K562 (cell line): ENCODE data around the gene EMC1. TPM values are rescaled to one million over a fixed set of nuclear protein-coding genes. Genes with fewer than 3 reads are reported as not detected.
"Not testable (repeated sequence)": the region's sequence is repeated elsewhere in the genome, so short reads cannot be mapped to it uniquely, and the experiment has no call there.

Experiments used
- ATAC-seq: fragments of 200-7000 bp; cut with Tn5 transposase; 3 replicates; pipeline ENCODE4 v1.9.1; 2020; ENCODE audit warnings: moderate library complexity
- BruUV-seq: library from RNA; stranded (reverse); fragments of 400-500 nt; replicated peaks from 2 replicates; lab custom pipeline; 2021; lab: Mats Ljungman, UMichigan
- CTCF ChIA-PET: fragments of 300-600 bp; formaldehyde crosslinking; extraction: SDS; loops from one replicate; lab custom pipeline; 2021; ENCODE audit warnings: low intra/inter-chr PET ratio; lab: Yijun Ruan, JAX
- POLR2A ChIA-PET: fragments of 300-600, 350-650 bp; sonication (Branson Sonifier 250); formaldehyde crosslinking; extraction: SDS; loops from one replicate; lab custom pipeline; 2021; ENCODE audit warnings: antibody characterized with exemption, inconsistent platforms; lab: Yijun Ruan, JAX
- DNase-seq, 4 experiments: peaks; one replicate each; pipeline versions ENCODE4 v3.0.0 to v3.0.0-alpha.2; 2011 to 2018; ENCODE audit warnings: low spot score in 3 of 4, mixed read lengths in 3 of 4; ENCODE audit errors: extremely low read depth in 1 of 4
- FAIRE-seq: peaks from 2 replicates; lab custom pipeline; 2011; peaks lifted over from hg19 to GRCh38; lab: Jason Lieb, UNC
- H2AFZ ChIP-seq: 2 replicates; pipeline ENCODE4 v1.6.0; 2011; ENCODE audit warnings: low read depth, low read length, control low read depth, inconsistent platforms
- H3K27ac ChIP-seq: fragments of 200-600 bp; 3 replicates; pipeline ENCODE4 v1.8.0; 2011; ENCODE audit warnings: low read depth, mild to moderate bottlenecking, control low read depth, inconsistent platforms, low read length, moderate library complexity, mixed read lengths; ENCODE audit errors: extremely low read depth
- H3K27me3 ChIP-seq, 2 experiments: fragments of 300-600 bp in 1 of 2; 2 replicates in 1 of 2; 3 replicates in 1 of 2; pipeline versions ENCODE4 v1.6.0 to v1.8.0; 2011; ENCODE audit warnings: inconsistent platforms in 2 of 2, low read length in 2 of 2, mild to moderate bottlenecking in 1 of 2, mixed read lengths in 1 of 2, moderate library complexity in 1 of 2; ENCODE audit not compliant: control insufficient read depth in 2 of 2, insufficient read depth in 2 of 2
- H3K36me3 ChIP-seq: fragments of 300-600 bp; 3 replicates; pipeline ENCODE4 v1.8.0; 2011; ENCODE audit warnings: mild to moderate bottlenecking, low read length, inconsistent platforms; ENCODE audit not compliant: control insufficient read depth, insufficient read depth
- H3K4me1 ChIP-seq, 2 experiments: fragments of 200-600 bp in 1 of 2; replicated peaks in 1 of 2; 2 replicates in 1 of 2; 3 replicates in 1 of 2; pipeline versions ENCODE4 v1.5.1 to v1.8.0; 2011; ENCODE audit warnings: inconsistent platforms in 2 of 2, low read length in 2 of 2, mild to moderate bottlenecking in 1 of 2, mixed read lengths in 1 of 2, moderate library complexity in 1 of 2; ENCODE audit not compliant: control insufficient read depth in 2 of 2, insufficient read depth in 2 of 2
- H3K4me2 ChIP-seq: 2 replicates; pipeline ENCODE4 v1.6.1; 2011; ENCODE audit warnings: low read length, control low read depth, inconsistent platforms, mixed read lengths; ENCODE audit not compliant: insufficient read depth
- H3K4me3 ChIP-seq: fragments of 200-600 bp; sonication (generic), shearing (Covaris generic); 2 replicates; pipeline ENCODE4 v1.5.1; 2016; ENCODE audit warnings: control low read depth, inconsistent platforms
- H3K79me2 ChIP-seq: fragments of 200-600 bp; 3 replicates; pipeline ENCODE4 v1.8.0; 2011; ENCODE audit warnings: low read length, inconsistent platforms; ENCODE audit not compliant: control insufficient read depth, insufficient read depth
- H3K9ac ChIP-seq, 2 experiments: 2 replicates each; pipeline versions ENCODE4 v1.6.0 to v1.6.1; 2011; ENCODE audit warnings: low read depth in 2 of 2, low read length in 2 of 2, control low read depth in 1 of 2, inconsistent platforms in 1 of 2, mild to moderate bottlenecking in 1 of 2, mixed read lengths in 1 of 2; ENCODE audit not compliant: insufficient read depth in 1 of 2
- H3K9me1 ChIP-seq: one replicate; pipeline ENCODE4 v1.6.0; 2011; ENCODE audit warnings: inconsistent platforms, mild to moderate bottlenecking, low read length, moderate library complexity; ENCODE audit not compliant: control insufficient read depth, insufficient read depth
- H3K9me3 ChIP-seq: replicated peaks from 2 replicates; pipeline ENCODE4 v1.5.1; 2011; ENCODE audit warnings: low read depth, low read length, inconsistent platforms; ENCODE audit not compliant: control insufficient read depth, insufficient read depth
- H4K20me1 ChIP-seq: replicated peaks from 2 replicates; pipeline ENCODE4 v1.6.1; 2011; ENCODE audit warnings: low read length, inconsistent platforms, mixed read lengths; ENCODE audit not compliant: control insufficient read depth, insufficient read depth
- FOSL1 ChIP-seq: fragments of 200-800 bp; sonication (Bioruptor generic); conservative IDR thresholded peaks from 2 replicates; pipeline ENCODE4 v1.6.1; 2016; ENCODE audit warnings: missing genetic modification characterization, missing compliant biosample characterization
- HLTF ChIP-seq: fragments of 450-650 bp; IDR thresholded peaks from 2 replicates; pipeline ENCODE4 v1.6.1; 2016
- MTA3 ChIP-seq: fragments of 450-650 bp; formaldehyde crosslinking; IDR thresholded peaks from 2 replicates; pipeline ENCODE4 v1.6.1; 2017; ENCODE audit warnings: mild to moderate bottlenecking, borderline replicate concordance
- SMAD4 ChIP-seq: fragments of 250-450 bp; sonication (Bioruptor Pico); conservative IDR thresholded peaks from 2 replicates; pipeline ENCODE4 v1.8.0; 2021; ENCODE audit warnings: inconsistent platforms, mild to moderate bottlenecking, moderate library complexity
- WGBS: fragments of 100-300 bp; shearing (Covaris generic); methylation state at CpG from one replicate; pipeline ENCODE4 v1.1.6; 2016; ENCODE audit warnings: low coverage, mixed read lengths; ENCODE audit not compliant: insufficient coverage; ENCODE audit errors: missing lambda C conversion rate; 5-methylcytosine and 5-hydroxymethylcytosine counted together
- in situ Hi-C: fragments of 300-500 bp; cut with MboI; formaldehyde crosslinking; loops from 4 replicates; pipeline ENCODE4 v1.15.0; 2018; ENCODE audit warnings: inconsistent platforms, mixed read lengths
- intact Hi-C: fragments of 100-400 bp; cut with micrococcal nuclease; formaldehyde crosslinking; loops from 2 replicates; pipeline ENCODE4 v1.14.2; 2022
- polyA plus RNA-seq, 8 experiments: library from polyadenylated mRNA; depleted of rRNA in 4 of 8; stranded (reverse) in 5 of 8; unstranded in 3 of 8; fragments of >200 nt; fragmentation: Nextera tagmentation in 2 of 8; fragmentation: Illumina TruSeq in 1 of 8; extraction: Ambion mirVana in 2 of 8; extraction: Trizol in 1 of 8; gene quantifications; 2 replicates each; pipeline versions ENCODE4 v1.2.1 to v1.2.3, GENCODE V29; 2011 to 2014; ENCODE audit warnings: inconsistent platforms in 1 of 8, missing spikeins in 1 of 8
- total RNA-seq, 7 experiments: library from RNA; depleted of rRNA in 6 of 7; stranded (reverse); fragments of >200 nt in 6 of 7; fragmentation: Illumina TruSeq in 2 of 7; extraction: Trizol in 2 of 7; gene quantifications; 2 replicates each; pipeline versions ENCODE4 v1.2.1 to v1.2.3, GENCODE V29; 2011 to 2021; ENCODE audit warnings: low replicate concordance in 1 of 7
- TF ChIP-seq, protein P1 (sequence below): fragments of 450-650 bp; formaldehyde crosslinking; IDR thresholded peaks from 2 replicates; pipeline ENCODE4 v1.4.0; 2022; ENCODE audit warnings: missing genetic modification characterization

Gene EMC1
- total and polyA plus RNA-seq, 9 of the 15 experiments (the other 6 are each of a cell fraction or from before 2014, with no cell fraction given) = 17.8 to 88.2 (median 37.4) TPM

- H3K4me3 ChIP-seq, FAIRE-seq, ATAC-seq, DNase-seq, H3K9me1 ChIP-seq, in situ Hi-C loops, H3K4me2 ChIP-seq, H3K27me3 ChIP-seq: not testable (repeated sequence)
- POLR2A ChIA-PET = interaction anchor here (0.7 to 2.6 kb wide), 13 partner anchors 10 to 61 kb away, joined by 3 to 17 read pairs (median 5); partner anchors contain the start of gene UBR4
- CTCF ChIA-PET = interaction anchor here (0.6 to 2.4 kb wide), 5 partner anchors 61 to 1308 kb away, joined by 3 to 23 read pairs (median 4); no protein-coding TSS in a partner anchor
- Histone ChIP-seq H3K36me3 (peaks cover 97% of the 10 kb centered on the region), H3K4me1 (peaks cover 5 to 23% of the 10 kb centered on the region in 2 experiments; a peak in 3 of 5 replicates), H3K27ac (peak overlapping the region; percentile 63; the same call in 2 of the 3 replicates)
- intact Hi-C loops = loop anchor here (10.0 kb wide), 1 partner anchor 475 kb away; no protein-coding TSS in a partner anchor
- WGBS = 68% methylated on average over 8 of the region's 8 CpGs
- TF ChIP-seq SMAD4 (0 out of 2 replicates have a peak, but pooled peaks have one; percentile 32), MTA3 (0 out of 2 replicates have a peak, but pooled peaks have one; percentile 0), FOSL1 (tag) (0 out of 2 replicates have a peak, but pooled peaks have one; percentile 4), HLTF (0 out of 2 replicates have a peak, but pooled peaks have one; percentile 8)
- TF ChIP-seq, protein P1, sequence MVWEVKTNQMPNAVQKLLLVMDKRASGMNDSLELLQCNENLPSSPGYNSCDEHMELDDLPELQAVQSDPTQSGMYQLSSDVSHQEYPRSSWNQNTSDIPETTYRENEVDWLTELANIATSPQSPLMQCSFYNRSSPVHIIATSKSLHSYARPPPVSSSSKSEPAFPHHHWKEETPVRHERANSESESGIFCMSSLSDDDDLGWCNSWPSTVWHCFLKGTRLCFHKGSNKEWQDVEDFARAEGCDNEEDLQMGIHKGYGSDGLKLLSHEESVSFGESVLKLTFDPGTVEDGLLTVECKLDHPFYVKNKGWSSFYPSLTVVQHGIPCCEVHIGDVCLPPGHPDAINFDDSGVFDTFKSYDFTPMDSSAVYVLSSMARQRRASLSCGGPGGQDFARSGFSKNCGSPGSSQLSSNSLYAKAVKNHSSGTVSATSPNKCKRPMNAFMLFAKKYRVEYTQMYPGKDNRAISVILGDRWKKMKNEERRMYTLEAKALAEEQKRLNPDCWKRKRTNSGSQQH = 0 out of 2 replicates have a peak, but pooled peaks have one; percentile 4
- TF ChIP-seq, all 486 proteins: peak for 5; not testable (repeated sequence) for 481
- not testable (repeated sequence) for BruUV-seq, H2AFZ ChIP-seq, H4K20me1 ChIP-seq, H3K9me3 ChIP-seq
- Histone ChIP-seq H3K9ac (0 out of 4 replicates have a peak overlapping the region, but pooled peaks of 1 of the 2 experiments have one; percentile 37), H3K79me2 (peaks cover 14% of the 10 kb centered on the region; the same call in 2 of the 3 replicates)
Observed at GRCh38 chr1:19180265-19180657, 71.1 kb downstream of the EMC1 start.
